ENCODE results near the gene HDX. TPM values are rescaled to one million over a fixed set of nuclear protein-coding genes. Genes with fewer than 3 reads are reported as not detected.

HDX gene
- total and polyA plus RNA-seq, 4 donors: 0.37 to 2.8 (median 1.4) TPM

- no peak overlapping the region for H3K27ac ChIP-seq (ENCODE audit: low read depth in 1 of 2, low read length in 2 of 2)
- H3K27me3 ChIP-seq (ENCODE audit: control insufficient read depth in 4 of 4, insufficient read depth in 4 of 4, low read length in 3 of 4): no peaks in the 10 kb centered on the region
- no peak overlapping the region for H3K9ac ChIP-seq (ENCODE audit: low read depth in 1 of 2, low read length in 2 of 2)
- no peak for TF ChIP-seq REST (IDR thresholded peaks at IDR 0.05)
- H3K36me3 ChIP-seq (ENCODE audit: control insufficient read depth in 4 of 4, insufficient read depth in 3 of 4, low read depth in 1 of 4, low read length in 3 of 4): peaks cover 0 to 2% (median 0%) of the 10 kb centered on the region in 4 donors
- WGBS: 64% methylated on average over 2 of the region's 2 CpGs
- no peaks in the 10 kb centered on the region for H3K9me3 ChIP-seq (ENCODE audit: control insufficient read depth in 4 of 4, low read length in 3 of 4)
- no peak overlapping the region for H3K4me3 ChIP-seq (ENCODE audit: low read depth in 1 of 3, low read length in 3 of 3)
- no peak for DNase-seq (ENCODE audit: low spot score)
- H3K4me1 ChIP-seq (ENCODE audit: control insufficient read depth in 4 of 4, insufficient read depth in 4 of 4, low read length in 3 of 4): no peaks in the 10 kb centered on the region
Observed at GRCh38 chrX:84322083-84322827, 180.0 kb downstream of the HDX start.

- no peak for DNase-seq (ENCODE audit: low spot score)
- H3K4me1 ChIP-seq (ENCODE audit: control insufficient read depth in 4 of 4, insufficient read depth in 4 of 4, low read length in 3 of 4): no peaks in the 10 kb centered on the region
- no peaks in the 10 kb centered on the region for H3K9me3 ChIP-seq (ENCODE audit: control insufficient read depth in 4 of 4, low read length in 3 of 4)
Observed at GRCh38 chrX:84320614-84321013, 181.6 kb downstream of the HDX start.

More at GRCh38 chrX:84320614-84321013, 181.6 kb downstream of the HDX start:
- no peak overlapping the region for H3K27ac ChIP-seq (ENCODE audit: low read depth in 1 of 2, low read length in 2 of 2)
- H3K27me3 ChIP-seq (ENCODE audit: control insufficient read depth in 4 of 4, insufficient read depth in 4 of 4, low read length in 3 of 4): no peaks in the 10 kb centered on the region
- H3K9ac ChIP-seq (ENCODE audit: low read depth in 1 of 2, low read length in 2 of 2): no peak overlapping the region
- no peak overlapping the region for H3K4me3 ChIP-seq (ENCODE audit: low read depth in 1 of 3, low read length in 3 of 3)
- TF ChIP-seq YY1 (IDR thresholded peaks at IDR 0.05) (no peak), GABPA (IDR thresholded peaks at IDR 0.05 in 1 of 2, conservative IDR thresholded peaks at IDR 0.05 in 1 of 2) (no peak), CTCF (IDR thresholded peaks at IDR 0.05; ENCODE audit: low read depth, low read length, missing input control) (no peak), ATF3 (IDR thresholded peaks at IDR 0.05) (no peak), SP1 (IDR thresholded peaks at IDR 0.05) (no peak), HNF4G (IDR thresholded peaks at IDR 0.05) (no peak), EGR1 (IDR thresholded peaks at IDR 0.05; ENCODE audit: low read depth in 2 of 2) (no peak), MAX (IDR thresholded peaks at IDR 0.05) (no peak), TAF1 (conservative IDR thresholded peaks at IDR 0.05) (no peak), JUND (IDR thresholded peaks at IDR 0.05) (no peak), RXRA (IDR thresholded peaks at IDR 0.05) (no peak), REST (IDR thresholded peaks at IDR 0.05) (no peak), NR2F2 (IDR thresholded peaks at IDR 0.05) (no peak), HNF4A (conservative IDR thresholded peaks at IDR 0.05) (no peak), RAD21 (IDR thresholded peaks at IDR 0.05) (no peak), FOXA1 (IDR thresholded peaks at IDR 0.05) (no peak), ZBTB33 (IDR thresholded peaks at IDR 0.05) (no peak), FOXA2 (IDR thresholded peaks at IDR 0.05) (no peak)
- peaks cover 0 to 2% (median 0%) of the 10 kb centered on the region in 4 donors for H3K36me3 ChIP-seq (ENCODE audit: control insufficient read depth in 4 of 4, insufficient read depth in 3 of 4, low read depth in 1 of 4, low read length in 3 of 4)

All from liver (tissue), 9 donors.